DND-41 (cell line): Measurements from ENCODE around the gene INPP5F.

Experiments used
- ATAC-seq: fragments of 200-7000 bp; cut with Tn5 transposase; 3 replicates; pipeline ENCODE4 v1.9.1; 2021; ENCODE audit warnings: low read depth; ENCODE audit not compliant: insufficient read depth
- DNase-seq: peaks from one replicate; pipeline ENCODE4 v3.0.0-alpha.2; 2020
- H2AFZ ChIP-seq: 2 replicates; pipeline ENCODE4 v1.6.0; 2012; ENCODE audit warnings: low read depth, low read length
- H3K27ac ChIP-seq: 2 replicates; pipeline ENCODE4 v1.5.1; 2012; ENCODE audit warnings: low read length, inconsistent platforms
- H3K27me3 ChIP-seq: fragments of 200-600 bp; sonication (generic); 2 replicates; pipeline ENCODE4 v1.6.0; 2012; ENCODE audit warnings: low read length, mild to moderate bottlenecking, inconsistent platforms; ENCODE audit not compliant: insufficient read depth, poor library complexity
- H3K36me3 ChIP-seq: 2 replicates; pipeline ENCODE4 v1.5.1; 2012; ENCODE audit warnings: low read length, inconsistent platforms; ENCODE audit not compliant: insufficient read depth
- H3K4me1 ChIP-seq: 2 replicates; pipeline ENCODE4 v1.5.1; 2012; ENCODE audit warnings: mild to moderate bottlenecking, low read length; ENCODE audit not compliant: insufficient read depth
- H3K4me2 ChIP-seq: 2 replicates; pipeline ENCODE4 v1.6.0; 2012; ENCODE audit warnings: mild to moderate bottlenecking, moderate library complexity, low read length, inconsistent platforms; ENCODE audit not compliant: insufficient read depth
- H3K4me3 ChIP-seq, 2 experiments: fragments of 200-600 bp in 1 of 2; shearing (Covaris generic) in 1 of 2; 2 replicates each; pipeline ENCODE4 v1.5.1; 2012 to 2016; ENCODE audit warnings: inconsistent platforms in 2 of 2, low read length in 2 of 2, mild to moderate bottlenecking in 2 of 2, low read depth in 1 of 2, moderate library complexity in 1 of 2
- H3K79me2 ChIP-seq: 2 replicates; pipeline ENCODE4 v1.6.0; 2012; ENCODE audit warnings: low read length, inconsistent platforms; ENCODE audit not compliant: insufficient read depth
- H3K9ac ChIP-seq: 2 replicates; pipeline ENCODE4 v1.6.0; 2012; ENCODE audit warnings: low read depth, mild to moderate bottlenecking, inconsistent platforms, low read length, moderate library complexity
- H3K9me3 ChIP-seq: 2 replicates; pipeline ENCODE4 v1.5.1; 2012; ENCODE audit warnings: low read length, moderate library complexity, mild to moderate bottlenecking, inconsistent platforms; ENCODE audit not compliant: insufficient read depth, severe bottlenecking
- H4K20me1 ChIP-seq: 2 replicates; pipeline ENCODE4 v1.6.0; 2012; ENCODE audit warnings: low read length; ENCODE audit not compliant: insufficient read depth
- CTCF ChIP-seq: IDR thresholded peaks from 2 replicates; pipeline ENCODE4 v1.5.1; 2012; ENCODE audit warnings: borderline replicate concordance, low read length, moderate library complexity, mild to moderate bottlenecking; ENCODE audit not compliant: poor library complexity, severe bottlenecking; ENCODE audit errors: extremely low read depth
- EZH2 ChIP-seq: IDR thresholded peaks from 3 replicates; pipeline ENCODE4 v1.6.1; 2012; ENCODE audit warnings: borderline replicate concordance, low read depth, mild to moderate bottlenecking, moderate library complexity, low read length, inconsistent platforms; ENCODE audit not compliant: severe bottlenecking

Gene INPP5F

GRCh38 chr10:119725828-119726675, at the start of gene INPP5F:
TSS of gene INPP5F (plus strand) at chr10:119726050. CDS start at chr10:119726263, 213 bp downstream.
- Histone ChIP-seq H3K79me2 (peaks cover 21% of the 10 kb centered on the region), H4K20me1 (no peaks in the 10 kb centered on the region; the same call in 1 of the 2 replicates), H3K27ac (peak within 1 kb of the TSS; percentile 68), H3K4me2 (peak within 1 kb of the TSS; percentile 83), H3K4me1 (peaks cover 41% of the 10 kb centered on the region), H2AFZ (peak within 1 kb of the TSS; percentile 93), H3K36me3 (no peaks in the 10 kb centered on the region), H3K9me3 (no peaks in the 10 kb centered on the region), H3K4me3 (peak within 1 kb of the TSS; percentile 79 to 80; a peak in 3 of 4 replicates), H3K27me3 (no peaks in the 10 kb centered on the region), H3K9ac (peak within 1 kb of the TSS; percentile 76)
- peak; percentile 89 for ATAC-seq
- DNase-seq: peak; percentile 99
- TF ChIP-seq CTCF (peak; percentile 30), EZH2 (no peak)

- Histone ChIP-seq H4K20me1 (no peaks in the 10 kb centered on the region), H3K9ac (no peak overlapping the region), H3K4me1 (no peaks in the 10 kb centered on the region), H3K4me3 (no peak overlapping the region), H3K27ac (no peak overlapping the region), H3K36me3 (peaks cover 11% of the 10 kb centered on the region), H3K9me3 (no peaks in the 10 kb centered on the region), H3K79me2 (no peaks in the 10 kb centered on the region), H2AFZ (no peak overlapping the region), H3K27me3 (no peaks in the 10 kb centered on the region), H3K4me2 (no peak overlapping the region)
- no peak for DNase-seq
- no peak for ATAC-seq
- no peak for TF ChIP-seq EZH2
- TF ChIP-seq CTCF: no peak
These were observed 48.7 kb upstream of the INPP5F start for GRCh38 chr10:119677126-119677525.

GRCh38 chr10:119677904-119678755, 47.7 kb upstream of the INPP5F start:
- ATAC-seq: no peak
- Histone ChIP-seq H4K20me1 (no peaks in the 10 kb centered on the region), H3K4me2 (no peak overlapping the region), H3K4me3 (no peak overlapping the region), H3K27ac (no peak overlapping the region), H3K79me2 (no peaks in the 10 kb centered on the region), H3K4me1 (no peaks in the 10 kb centered on the region), H3K36me3 (peaks cover 5% of the 10 kb centered on the region), H3K27me3 (no peaks in the 10 kb centered on the region), H2AFZ (no peak overlapping the region), H3K9me3 (no peaks in the 10 kb centered on the region), H3K9ac (no peak overlapping the region)
- TF ChIP-seq EZH2: no peak
- no peak for TF ChIP-seq CTCF
- DNase-seq: no peak
